HEK293 (cell line): ENCODE measurements around the gene BCORL1.
A peak's percentile ranks its signal among the peaks of the same experiment; 100 is the strongest.

Experiments
- CTCF ChIA-PET: fragments of 350-600 bp; formaldehyde crosslinking; extraction: SDS; loops from one replicate; lab custom pipeline; 2021; ENCODE audit warnings: antibody characterized with exemption; lab: Yijun Ruan, JAX
- POLR2A ChIA-PET: fragments of 300-600 bp; formaldehyde crosslinking; extraction: SDS; loops from one replicate; lab custom pipeline; 2020; ENCODE audit warnings: antibody characterized with exemption, inconsistent platforms; lab: Yijun Ruan, JAX
- H3K27ac ChIP-seq: fragments of 200-500 bp; sonication (Bioruptor generic); 2 replicates; pipeline ENCODE4 v1.5.1; 2014; ENCODE audit warnings: low read depth, low read length, control low read depth, inconsistent platforms; ENCODE audit errors: extremely low read depth
- H3K36me3 ChIP-seq, 2 experiments: fragments of 200-500 bp in 1 of 2; sonication (Bioruptor generic) in 1 of 2; 1 replicate in 1 of 2; 2 replicates in 1 of 2; pipeline ENCODE4 v1.5.1; 2014 to 2017; ENCODE audit warnings: inconsistent platforms in 2 of 2, low read length in 2 of 2; ENCODE audit not compliant: control insufficient read depth in 2 of 2, insufficient read depth in 1 of 2
- H3K4me1 ChIP-seq: fragments of 200-500 bp; sonication (Bioruptor generic); 2 replicates; pipeline ENCODE4 v1.5.1; 2014; ENCODE audit warnings: mild to moderate bottlenecking, low read length, inconsistent platforms; ENCODE audit not compliant: control insufficient read depth, insufficient read depth
- H3K4me3 ChIP-seq: 2 replicates; pipeline ENCODE4 v1.5.1; 2011; ENCODE audit warnings: low read depth, mild to moderate bottlenecking, control low read depth, low read length, moderate library complexity
- H3K9me3 ChIP-seq: fragments of 200-500 bp; sonication (Bioruptor generic); 2 replicates; pipeline ENCODE4 v1.5.1; 2014; ENCODE audit warnings: low read depth, low read length, inconsistent platforms; ENCODE audit not compliant: control insufficient read depth, insufficient read depth
- ZNF112 ChIP-seq: fragments of 450-650 bp; formaldehyde crosslinking; IDR thresholded peaks from 2 replicates; pipeline ENCODE4 v1.5.0; 2017; ENCODE audit warnings: missing biosample characterization, missing genetic modification characterization
- ZNF148 ChIP-seq: fragments of 450-650 bp; formaldehyde crosslinking; IDR thresholded peaks from 2 replicates; pipeline ENCODE4 v1.5.0; 2017; ENCODE audit warnings: missing biosample characterization, missing genetic modification characterization, borderline replicate concordance
- ZNF19 ChIP-seq: fragments of 450-650 bp; formaldehyde crosslinking; IDR thresholded peaks from 2 replicates; pipeline ENCODE4; 2016; ENCODE audit warnings: missing biosample characterization, missing genetic modification characterization, low read depth
- ZNF2 ChIP-seq: fragments of 450-650 bp; formaldehyde crosslinking; IDR thresholded peaks from 2 replicates; pipeline ENCODE4 v1.5.1; 2016; ENCODE audit warnings: missing biosample characterization, missing genetic modification characterization
- ZNF211 ChIP-seq: fragments of 450-650 bp; formaldehyde crosslinking; IDR thresholded peaks from 2 replicates; pipeline ENCODE4 v1.5.1; 2016; ENCODE audit warnings: low read depth, missing biosample characterization, missing genetic modification characterization
- ZNF302 ChIP-seq: fragments of 450-650 bp; formaldehyde crosslinking; IDR thresholded peaks from 2 replicates; pipeline ENCODE4 v1.5.1; 2016; ENCODE audit warnings: missing biosample characterization, missing genetic modification characterization, low read depth
- ZNF426 ChIP-seq: fragments of 450-650 bp; formaldehyde crosslinking; IDR thresholded peaks from 2 replicates; pipeline ENCODE4 v1.5.1; 2017; ENCODE audit warnings: missing biosample characterization, missing genetic modification characterization, mild to moderate bottlenecking, inconsistent platforms, moderate library complexity
- ZNF555 ChIP-seq: fragments of 450-650 bp; formaldehyde crosslinking; conservative IDR thresholded peaks from 2 replicates; pipeline ENCODE4 v1.5.1; 2017; ENCODE audit warnings: missing biosample characterization, mild to moderate bottlenecking, missing genetic modification characterization, inconsistent platforms
- ZNF596 ChIP-seq: fragments of 450-650 bp; IDR thresholded peaks from 2 replicates; pipeline ENCODE4 v1.5.0; 2018; ENCODE audit warnings: missing biosample characterization, mild to moderate bottlenecking, missing genetic modification characterization, moderate library complexity
- ZNF639 ChIP-seq: fragments of 450-650 bp; formaldehyde crosslinking; IDR thresholded peaks from 2 replicates; pipeline ENCODE4 v1.5.1; 2016; ENCODE audit warnings: missing biosample characterization, missing genetic modification characterization
- ZNF701 ChIP-seq: fragments of 450-650 bp; formaldehyde crosslinking; IDR thresholded peaks from 2 replicates; pipeline ENCODE4 v1.5.1; 2016; ENCODE audit warnings: missing biosample characterization, missing genetic modification characterization
- ZNF837 ChIP-seq: fragments of 450-650 bp; formaldehyde crosslinking; IDR thresholded peaks from 2 replicates; pipeline ENCODE4 v1.5.1; 2016; ENCODE audit warnings: missing biosample characterization, missing genetic modification characterization
- TF ChIP-seq, protein P1 (sequence below): fragments of 450-650 bp; formaldehyde crosslinking; IDR thresholded peaks from 2 replicates; pipeline ENCODE4 v1.5.1; 2016; ENCODE audit warnings: missing biosample characterization, missing genetic modification characterization
- TF ChIP-seq, protein P2 (sequence below): fragments of 450-650 bp; formaldehyde crosslinking; IDR thresholded peaks from 2 replicates; pipeline ENCODE4 v1.5.1; 2016; ENCODE audit warnings: missing biosample characterization, missing genetic modification characterization
- TF ChIP-seq, protein P3 (sequence below): fragments of 450-650 bp; formaldehyde crosslinking; optimal IDR thresholded peaks from 2 replicates; pipeline ENCODE3; 2016; ENCODE audit warnings: missing biosample characterization, mild to moderate bottlenecking, missing genetic modification characterization

The BCORL1 gene

DNA sequence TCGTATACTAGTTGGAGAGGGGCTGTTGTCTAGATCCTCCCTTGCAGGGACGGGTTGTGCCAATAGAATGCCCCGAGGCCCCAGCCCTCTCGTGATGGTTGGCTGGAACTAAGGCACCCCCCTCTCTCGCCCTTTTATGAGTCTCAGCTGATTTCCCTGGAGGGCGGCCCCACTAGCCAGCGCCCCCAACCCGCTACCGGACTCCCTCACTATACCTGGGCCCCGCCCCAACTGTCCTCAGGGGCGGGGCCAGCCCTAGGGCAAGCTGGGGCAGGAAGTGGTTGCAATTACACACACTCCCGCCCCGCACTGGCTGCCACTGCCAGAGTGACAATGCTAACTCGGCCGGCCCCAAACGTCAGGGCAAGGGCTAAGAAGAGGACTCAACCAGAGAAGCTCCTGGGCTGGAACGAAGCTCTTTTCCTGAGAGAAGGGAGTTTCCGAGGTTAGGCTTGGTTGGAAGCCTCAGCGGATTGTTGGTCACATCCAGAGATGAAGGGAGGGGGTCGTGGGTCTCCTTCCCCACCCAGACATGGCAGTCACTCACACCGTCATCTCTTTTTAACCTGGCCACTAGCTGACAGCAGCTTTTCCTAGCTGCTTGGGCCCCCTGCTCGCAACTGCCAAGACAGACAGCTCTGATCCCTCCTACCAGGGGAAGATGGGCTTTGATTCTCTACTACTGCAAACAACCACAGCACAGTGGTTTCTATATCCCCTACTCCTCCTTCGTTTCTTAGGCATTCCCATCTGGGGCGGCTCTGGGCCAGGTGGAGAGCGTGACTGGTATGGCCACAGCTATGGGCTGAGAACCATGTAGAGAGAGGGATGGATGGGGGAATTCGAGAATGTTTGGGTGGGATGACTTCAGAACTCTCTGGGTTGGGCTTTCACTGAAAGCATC is 21.0 kb upstream of the BCORL1 start (continued):
- TF ChIP-seq, protein P1, sequence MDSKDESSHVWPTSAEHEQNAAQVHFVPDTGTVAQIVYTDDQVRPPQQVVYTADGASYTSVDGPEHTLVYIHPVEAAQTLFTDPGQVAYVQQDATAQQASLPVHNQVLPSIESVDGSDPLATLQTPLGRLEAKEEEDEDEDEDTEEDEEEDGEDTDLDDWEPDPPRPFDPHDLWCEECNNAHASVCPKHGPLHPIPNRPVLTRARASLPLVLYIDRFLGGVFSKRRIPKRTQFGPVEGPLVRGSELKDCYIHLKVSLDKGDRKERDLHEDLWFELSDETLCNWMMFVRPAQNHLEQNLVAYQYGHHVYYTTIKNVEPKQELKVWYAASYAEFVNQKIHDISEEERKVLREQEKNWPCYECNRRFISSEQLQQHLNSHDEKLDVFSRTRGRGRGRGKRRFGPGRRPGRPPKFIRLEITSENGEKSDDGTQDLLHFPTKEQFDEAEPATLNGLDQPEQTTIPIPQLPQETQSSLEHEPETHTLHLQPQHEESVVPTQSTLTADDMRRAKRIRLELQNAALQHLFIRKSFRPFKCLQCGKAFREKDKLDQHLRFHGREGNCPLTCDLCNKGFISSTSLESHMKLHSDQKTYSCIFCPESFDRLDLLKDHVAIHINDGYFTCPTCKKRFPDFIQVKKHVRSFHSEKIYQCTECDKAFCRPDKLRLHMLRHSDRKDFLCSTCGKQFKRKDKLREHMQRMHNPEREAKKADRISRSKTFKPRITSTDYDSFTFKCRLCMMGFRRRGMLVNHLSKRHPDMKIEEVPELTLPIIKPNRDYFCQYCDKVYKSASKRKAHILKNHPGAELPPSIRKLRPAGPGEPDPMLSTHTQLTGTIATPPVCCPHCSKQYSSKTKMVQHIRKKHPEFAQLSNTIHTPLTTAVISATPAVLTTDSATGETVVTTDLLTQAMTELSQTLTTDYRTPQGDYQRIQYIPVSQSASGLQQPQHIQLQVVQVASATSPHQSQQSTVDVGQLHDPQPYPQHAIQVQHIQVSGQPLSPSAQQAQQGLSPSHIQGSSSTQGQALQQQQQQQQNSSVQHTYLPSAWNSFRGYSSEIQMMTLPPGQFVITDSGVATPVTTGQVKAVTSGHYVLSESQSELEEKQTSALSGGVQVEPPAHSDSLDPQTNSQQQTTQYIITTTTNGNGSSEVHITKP (tag by site-specific recombination), result peak; percentile 63
- TF ChIP-seq, all 188 proteins: peak for 25

- Histone ChIP-seq H3K36me3 (no peaks in the 10 kb centered on the region), H3K4me1 (peaks cover 3% of the 10 kb centered on the region; the same call in 1 of the 2 replicates), H3K27ac (no peak overlapping the region), H3K9me3 (no peaks in the 10 kb centered on the region), H3K4me3 (no peak overlapping the region)
- CTCF ChIA-PET, result no interaction called here
- TF ChIP-seq ZNF148 (tag by site-specific recombination) (no peak), ZNF596 (tag by site-specific recombination) (peak; percentile 94)
- POLR2A ChIA-PET, result no interaction called here
Measured at GRCh38 chrX:129963729-129964128, 18.7 kb upstream of the BCORL1 start.

DNA sequence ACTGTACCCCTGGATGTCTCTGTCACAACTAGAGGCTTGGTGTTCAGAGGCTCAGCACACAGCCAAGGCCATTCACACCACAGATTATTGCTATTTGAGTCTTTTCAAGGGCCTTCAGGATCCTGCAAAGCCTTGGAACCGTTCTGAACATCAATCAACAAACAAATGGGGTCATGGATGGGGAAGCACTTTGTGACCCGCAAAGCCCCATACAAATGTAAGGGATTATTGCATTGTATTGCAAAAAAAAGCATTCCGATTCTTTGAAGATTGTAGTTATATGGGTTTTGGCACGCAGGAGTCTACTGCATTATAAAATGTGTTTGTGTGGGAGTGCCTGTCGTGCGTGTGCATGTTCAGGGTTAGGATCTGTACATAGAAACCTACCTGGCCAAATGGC is 17.3 kb upstream of the BCORL1 start:
- Histone ChIP-seq H3K9me3 (no peaks in the 10 kb centered on the region), H3K36me3 (no peaks in the 10 kb centered on the region), H3K4me1 (peaks cover 3% of the 10 kb centered on the region; the same call in 1 of the 2 replicates), H3K4me3 (no peak overlapping the region), H3K27ac (no peak overlapping the region)
- TF ChIP-seq ZNF2 (tag by site-specific recombination) (no peak), ZNF837 (tag by site-specific recombination) (no peak), ZNF302 (tag by site-specific recombination) (no peak), ZNF555 (tag by site-specific recombination) (no peak), ZNF19 (tag by site-specific recombination) (no peak), ZNF701 (tag by site-specific recombination) (no peak), ZNF639 (tag by site-specific recombination) (no peak), ZNF112 (tag by site-specific recombination) (no peak), ZNF426 (tag by site-specific recombination) (no peak), ZNF211 (tag by site-specific recombination) (no peak)
- TF ChIP-seq, protein P2, sequence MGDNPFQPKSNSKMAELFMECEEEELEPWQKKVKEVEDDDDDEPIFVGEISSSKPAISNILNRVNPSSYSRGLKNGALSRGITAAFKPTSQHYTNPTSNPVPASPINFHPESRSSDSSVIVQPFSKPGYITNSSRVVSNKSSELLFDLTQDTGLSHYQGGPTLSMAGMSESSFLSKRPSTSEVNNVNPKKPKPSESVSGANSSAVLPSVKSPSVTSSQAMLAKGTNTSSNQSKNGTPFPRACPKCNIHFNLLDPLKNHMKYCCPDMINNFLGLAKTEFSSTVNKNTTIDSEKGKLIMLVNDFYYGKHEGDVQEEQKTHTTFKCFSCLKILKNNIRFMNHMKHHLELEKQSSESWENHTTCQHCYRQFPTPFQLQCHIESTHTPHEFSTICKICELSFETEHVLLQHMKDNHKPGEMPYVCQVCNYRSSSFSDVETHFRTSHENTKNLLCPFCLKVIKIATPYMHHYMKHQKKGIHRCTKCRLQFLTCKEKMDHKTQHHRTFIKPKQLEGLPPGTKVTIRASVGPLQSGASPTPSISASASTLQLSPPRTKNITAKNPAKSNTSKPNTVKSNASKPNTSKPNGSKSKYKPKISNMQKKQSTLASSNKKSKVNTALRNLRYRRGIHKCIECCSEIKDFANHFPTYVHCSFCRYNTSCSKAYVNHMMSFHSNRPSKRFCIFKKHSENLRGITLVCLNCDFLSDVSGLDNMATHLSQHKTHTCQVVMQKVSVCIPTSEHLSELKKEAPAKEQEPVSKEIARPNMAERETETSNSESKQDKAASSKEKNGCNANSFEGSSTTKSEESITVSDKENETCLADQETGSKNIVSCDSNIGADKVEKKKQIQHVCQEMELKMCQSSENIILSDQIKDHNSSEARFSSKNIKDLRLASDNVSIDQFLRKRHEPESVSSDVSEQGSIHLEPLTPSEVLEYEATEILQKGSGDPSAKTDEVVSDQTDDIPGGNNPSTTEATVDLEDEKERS (tag by site-specific recombination), result no peak
- TF ChIP-seq, protein P3, sequence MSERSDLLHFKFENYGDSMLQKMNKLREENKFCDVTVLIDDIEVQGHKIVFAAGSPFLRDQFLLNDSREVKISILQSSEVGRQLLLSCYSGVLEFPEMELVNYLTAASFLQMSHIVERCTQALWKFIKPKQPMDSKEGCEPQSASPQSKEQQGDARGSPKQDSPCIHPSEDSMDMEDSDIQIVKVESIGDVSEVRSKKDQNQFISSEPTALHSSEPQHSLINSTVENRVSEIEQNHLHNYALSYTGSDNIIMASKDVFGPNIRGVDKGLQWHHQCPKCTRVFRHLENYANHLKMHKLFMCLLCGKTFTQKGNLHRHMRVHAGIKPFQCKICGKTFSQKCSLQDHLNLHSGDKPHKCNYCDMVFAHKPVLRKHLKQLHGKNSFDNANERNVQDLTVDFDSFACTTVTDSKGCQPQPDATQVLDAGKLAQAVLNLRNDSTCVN (tag by site-specific recombination), result no peak
- CTCF ChIA-PET, result no interaction called here
- POLR2A ChIA-PET, result no interaction called here
